Mucosa of rectum (tissue), 2 donors: ENCODE data around the gene PCDHA9.
"Not testable (repeated sequence)": the region's sequence is repeated elsewhere in the genome, so short reads cannot be mapped to it uniquely, and the experiment has no call there.

Source experiments
- H3K27ac ChIP-seq, 2 donors: one replicate each; pipeline ENCODE4 v1.7.0; 2013; ENCODE audit warnings: inconsistent platforms in 2 of 2, low read depth in 2 of 2, low read length in 2 of 2
- H3K27me3 ChIP-seq, 2 donors: one replicate each; pipeline ENCODE4 v1.7.0; 2013; ENCODE audit warnings: low read length in 2 of 2; ENCODE audit not compliant: control insufficient read depth in 2 of 2, insufficient read depth in 2 of 2
- H3K36me3 ChIP-seq, 2 donors: one replicate each; pipeline ENCODE4 v1.7.0; 2013; ENCODE audit warnings: low read length in 2 of 2; ENCODE audit not compliant: control insufficient read depth in 2 of 2, insufficient read depth in 2 of 2
- H3K4me1 ChIP-seq, 2 donors: one replicate each; pipeline ENCODE4 v1.7.0; 2013; ENCODE audit warnings: low read length in 2 of 2, mild to moderate bottlenecking in 1 of 2; ENCODE audit not compliant: control insufficient read depth in 2 of 2, insufficient read depth in 2 of 2
- H3K4me3 ChIP-seq, 2 donors: one replicate each; pipeline ENCODE4 v1.7.0; 2013; ENCODE audit warnings: low read length in 2 of 2
- H3K9ac ChIP-seq, 2 donors: one replicate each; pipeline ENCODE4 v1.7.0; 2013; ENCODE audit warnings: low read length in 2 of 2, low read depth in 1 of 2, mild to moderate bottlenecking in 1 of 2
- H3K9me3 ChIP-seq, 2 donors: one replicate each; pipeline ENCODE4 v1.7.0; 2013; ENCODE audit warnings: low read length in 2 of 2; ENCODE audit not compliant: control insufficient read depth in 2 of 2
- donor health status: healthy.
- donor health status: Normal muscosa, but diverticular disease.

Gene PCDHA9

DNA sequence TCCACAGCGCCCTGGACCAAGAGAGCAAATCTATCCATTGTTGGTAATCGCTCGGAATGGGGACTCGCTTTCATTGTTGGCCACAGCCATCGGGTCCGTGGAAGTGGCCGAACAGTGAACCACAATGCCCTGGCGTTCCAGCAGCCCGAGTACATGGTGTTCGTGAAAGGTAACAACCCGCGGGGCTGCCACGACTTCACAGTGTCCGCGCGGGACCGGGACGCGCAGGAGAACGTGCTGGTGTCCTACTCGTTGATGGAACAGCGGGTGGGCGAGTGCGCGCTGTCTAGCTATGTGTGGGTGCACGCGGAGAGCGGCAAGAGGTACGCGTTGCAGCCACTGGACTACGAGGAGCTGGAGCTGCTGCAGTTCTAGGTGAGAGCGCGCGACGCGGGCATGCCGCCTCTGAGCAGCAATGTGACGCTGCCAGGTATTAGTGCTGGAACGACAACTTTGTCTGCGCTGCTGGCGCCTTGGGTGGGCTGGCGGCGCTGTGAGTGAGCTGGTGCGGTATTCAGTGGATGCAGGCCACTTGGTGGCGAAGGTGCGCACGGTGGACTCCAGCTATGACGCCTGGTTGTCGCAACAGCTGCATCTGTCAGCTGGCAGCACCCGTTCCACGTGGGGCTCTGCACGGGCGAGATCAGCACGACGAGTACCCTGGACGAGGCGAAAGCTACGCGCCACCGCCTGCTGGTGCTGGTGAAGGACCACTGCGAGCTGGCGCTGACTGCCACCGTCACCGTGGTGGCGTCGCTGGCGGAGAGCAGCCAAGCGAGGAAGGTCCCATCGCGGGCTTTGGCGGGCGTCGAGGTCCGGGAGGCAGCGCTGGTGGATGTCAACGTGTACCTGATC, 14.5 kb downstream of the PCDHA9 start:
- Histone ChIP-seq H3K9ac (no peak overlapping the region), H3K4me3 (no peak overlapping the region), H3K27ac (no peak overlapping the region), H3K4me1 (no peaks in the 10 kb centered on the region), H3K27me3 (no peaks in the 10 kb centered on the region), H3K36me3 (no peaks in the 10 kb centered on the region), H3K9me3 (peaks cover 0 to 16% of the 10 kb centered on the region in 2 donors)

DNA sequence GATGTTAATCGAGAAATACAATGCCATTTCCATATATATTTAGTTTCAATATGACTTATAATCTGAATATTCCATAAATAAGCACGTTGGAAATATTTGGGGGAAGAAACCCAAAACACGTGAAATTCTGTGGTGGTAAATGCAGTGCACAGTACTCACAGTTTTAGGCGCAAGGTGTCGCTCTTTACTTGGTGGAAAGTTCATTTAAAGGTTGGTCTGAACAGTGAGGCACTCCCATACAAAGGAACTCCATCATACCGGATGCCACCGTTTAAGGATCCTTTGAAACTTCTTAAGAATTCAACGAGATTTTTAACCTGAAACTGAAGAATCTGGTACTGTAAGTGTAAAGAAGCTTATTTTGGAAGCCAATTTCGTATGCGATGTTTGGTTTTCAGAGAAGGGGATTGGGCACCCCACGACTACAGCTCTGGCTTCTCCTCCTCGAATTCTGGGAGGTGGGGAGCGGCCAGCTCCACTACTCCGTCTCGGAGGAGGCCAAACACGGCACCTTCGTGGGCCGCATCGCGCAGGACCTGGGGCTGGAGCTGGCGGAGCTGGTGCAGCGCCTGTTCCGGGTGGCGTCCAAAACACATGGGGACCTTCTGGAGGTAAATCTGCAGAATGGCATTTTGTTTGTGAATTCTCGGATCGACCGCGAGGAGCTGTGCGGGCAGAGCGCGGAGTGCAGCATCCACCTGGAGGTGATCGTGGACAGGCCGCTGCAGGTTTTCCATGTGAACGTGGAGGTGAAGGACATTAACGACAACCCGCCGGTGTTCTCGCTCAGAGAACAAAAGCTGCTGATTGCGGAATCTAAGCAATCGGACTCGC, 20.8 kb downstream of the PCDHA9 start, which contains the start of gene PCDHA11:
Gene PCDHA11 (plus strand): TSS at position 237 of the 834 bp plus-strand sequence. CDS start 147 bp downstream, at position 384.
- Histone ChIP-seq H3K4me1 (no peaks in the 10 kb centered on the region), H3K36me3 (no peaks in the 10 kb centered on the region), H3K4me3 (no peak within 1 kb of the TSS), H3K9ac (no peak within 1 kb of the TSS), H3K9me3 (peaks cover 2 to 6% of the 10 kb centered on the region in 2 donors), H3K27me3 (no peaks in the 10 kb centered on the region), H3K27ac (no peak within 1 kb of the TSS)

DNA sequence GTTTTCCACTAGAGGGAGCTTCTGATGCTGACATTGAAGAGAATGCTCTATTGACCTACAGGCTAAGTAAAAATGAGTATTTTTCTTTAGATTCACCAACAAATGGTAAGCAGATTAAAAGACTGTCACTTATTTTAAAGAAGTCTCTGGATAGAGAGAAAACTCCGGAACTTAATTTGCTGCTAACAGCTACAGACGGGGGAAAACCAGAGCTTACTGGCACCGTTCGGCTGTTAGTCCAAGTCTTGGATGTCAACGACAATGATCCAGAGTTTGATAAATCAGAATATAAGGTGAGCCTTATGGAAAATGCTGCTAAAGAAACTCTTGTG, 21.3 kb downstream of the PCDHA9 start:
- Histone ChIP-seq H3K4me1 (no peaks in the 10 kb centered on the region), H3K36me3 (no peaks in the 10 kb centered on the region), H3K27ac (no peak overlapping the region), H3K4me3 (no peak overlapping the region), H3K9me3 (peaks cover 6 to 8% of the 10 kb centered on the region in 2 donors), H3K27me3 (no peaks in the 10 kb centered on the region), H3K9ac (no peak overlapping the region)

DNA sequence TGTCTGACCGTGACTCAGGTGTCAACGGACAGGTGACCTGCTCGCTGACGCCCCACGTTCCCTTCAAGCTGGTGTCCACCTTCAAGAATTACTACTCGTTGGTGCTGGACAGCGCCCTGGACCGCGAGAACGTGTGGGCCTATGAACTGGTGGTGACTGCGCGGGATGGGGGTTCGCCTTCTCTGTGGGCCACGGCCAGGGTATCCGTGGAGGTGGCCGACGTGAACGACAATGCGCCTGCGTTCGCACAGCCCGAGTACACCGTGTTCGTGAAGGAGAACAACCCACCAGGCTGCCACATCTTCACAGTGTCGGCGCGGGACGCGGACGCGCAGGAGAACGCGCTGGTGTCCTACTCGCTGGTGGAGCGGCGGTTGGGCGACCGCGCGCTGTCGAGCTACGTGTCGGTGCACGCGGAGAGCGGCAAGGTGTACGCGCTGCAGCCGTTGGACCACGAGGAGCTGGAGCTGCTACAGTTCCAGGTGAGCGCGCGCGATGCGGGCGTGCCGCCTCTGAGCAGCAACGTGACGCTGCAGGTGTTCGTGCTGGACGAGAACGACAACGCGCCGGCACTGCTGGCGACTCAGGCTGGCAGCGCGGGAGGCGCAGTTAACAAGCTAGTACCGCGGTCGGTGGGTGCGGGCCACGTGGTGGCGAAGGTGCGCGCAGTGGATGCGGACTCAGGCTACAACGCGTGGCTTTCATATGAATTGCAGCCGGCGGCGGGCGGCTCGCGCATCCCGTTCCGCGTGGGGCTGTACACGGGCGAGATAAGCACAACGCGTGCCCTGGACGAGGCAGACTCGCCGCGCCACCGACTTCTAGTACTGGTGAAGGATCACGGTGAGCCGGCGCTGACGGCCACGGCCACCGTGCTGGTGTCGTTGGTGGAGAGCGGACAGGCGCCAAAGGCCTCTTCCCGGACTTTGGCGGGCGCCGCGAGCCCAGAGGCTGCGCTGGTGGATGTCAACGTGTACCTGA, 22.3 kb downstream of the PCDHA9 start:
- Histone ChIP-seq H3K9ac (no peak overlapping the region), H3K4me1 (no peaks in the 10 kb centered on the region), H3K4me3 (no peak overlapping the region), H3K36me3 (no peaks in the 10 kb centered on the region), H3K27me3 (no peaks in the 10 kb centered on the region), H3K9me3 (peaks cover 9 to 11% of the 10 kb centered on the region in 2 donors), H3K27ac (no peak overlapping the region)

DNA sequence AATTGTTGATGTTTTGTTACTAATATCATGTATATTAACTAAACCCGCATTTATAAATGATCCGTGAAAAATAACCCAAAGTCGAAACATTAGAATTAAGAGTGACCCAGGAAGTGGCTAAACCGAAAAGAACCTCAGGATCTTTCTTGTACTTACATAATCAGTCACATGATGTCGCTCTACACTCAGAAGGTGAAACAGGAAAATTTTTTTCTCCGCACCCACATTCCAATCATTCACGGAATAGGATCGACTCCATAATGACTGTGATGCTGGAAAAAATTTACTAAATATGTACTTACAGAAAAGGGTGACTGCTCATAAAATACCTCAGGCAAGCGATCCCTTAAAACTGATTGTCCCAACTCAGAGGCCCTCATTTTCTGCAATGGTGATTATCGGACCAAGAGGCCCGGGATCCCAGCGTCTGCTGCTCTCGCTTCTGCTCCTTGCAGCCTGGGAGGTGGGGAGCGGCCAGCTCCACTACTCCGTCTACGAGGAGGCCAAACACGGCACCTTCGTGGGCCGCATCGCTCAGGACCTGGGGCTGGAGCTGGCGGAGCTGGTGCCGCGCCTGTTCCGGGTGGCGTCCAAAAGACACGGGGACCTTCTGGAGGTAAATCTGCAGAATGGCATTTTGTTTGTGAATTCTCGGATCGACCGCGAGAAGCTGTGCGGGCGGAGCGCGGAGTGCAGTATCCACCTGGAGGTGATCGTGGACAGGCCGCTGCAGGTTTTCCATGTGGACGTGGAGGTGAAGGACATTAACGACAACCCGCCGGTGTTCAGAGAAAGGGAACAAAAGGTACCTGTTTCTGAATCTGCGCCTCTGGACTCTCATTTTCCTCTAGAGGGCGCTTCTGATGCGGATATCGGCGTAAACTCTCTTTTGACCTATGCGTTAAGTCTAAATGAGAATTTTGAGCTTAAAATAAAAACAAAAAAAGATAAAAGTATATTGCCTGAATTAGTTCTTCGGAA, 27.2 kb downstream of the PCDHA9 start, which contains the start of gene PCDHA12:
Gene PCDHA12 (plus strand): TSS at position 224 of the 981 bp plus-strand sequence. CDS start 165 bp downstream, at position 389.
- H3K27me3 ChIP-seq: no peaks in the 10 kb centered on the region
- H3K27ac ChIP-seq: no peak within 1 kb of the TSS
- H3K4me3 ChIP-seq: no peak within 1 kb of the TSS
- H3K4me1 ChIP-seq: no peaks in the 10 kb centered on the region
- peaks cover 11 to 12% of the 10 kb centered on the region in 2 donors for H3K9me3 ChIP-seq
- H3K9ac ChIP-seq: no peak within 1 kb of the TSS
- no peaks in the 10 kb centered on the region for H3K36me3 ChIP-seq

DNA sequence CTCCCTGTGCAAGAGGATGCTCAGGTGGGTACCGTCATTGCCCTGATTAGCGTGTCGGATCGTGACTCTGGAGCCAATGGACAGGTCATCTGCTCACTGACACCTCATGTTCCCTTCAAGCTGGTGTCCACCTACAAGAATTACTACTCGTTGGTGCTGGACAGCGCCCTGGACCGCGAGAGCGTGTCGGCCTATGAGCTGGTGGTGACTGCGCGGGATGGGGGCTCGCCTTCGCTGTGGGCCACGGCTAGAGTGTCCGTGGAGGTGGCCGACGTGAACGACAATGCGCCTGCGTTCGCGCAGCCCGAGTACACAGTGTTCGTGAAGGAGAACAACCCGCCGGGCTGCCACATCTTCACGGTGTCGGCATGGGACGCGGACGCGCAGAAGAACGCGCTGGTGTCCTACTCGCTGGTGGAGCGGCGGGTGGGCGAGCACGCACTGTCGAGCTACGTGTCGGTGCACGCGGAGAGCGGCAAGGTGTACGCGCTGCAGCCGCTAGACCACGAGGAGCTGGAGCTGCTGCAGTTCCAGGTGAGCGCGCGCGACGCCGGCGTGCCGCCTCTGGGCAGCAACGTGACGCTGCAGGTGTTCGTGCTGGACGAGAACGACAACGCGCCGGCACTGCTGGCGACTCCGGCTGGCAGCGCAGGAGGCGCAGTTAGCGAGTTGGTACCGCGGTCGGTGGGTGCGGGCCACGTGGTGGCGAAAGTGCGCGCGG, 28.5 kb downstream of the PCDHA9 start:
- not testable (repeated sequence) for H3K9ac ChIP-seq, H3K36me3 ChIP-seq, H3K4me1 ChIP-seq, H3K27ac ChIP-seq, H3K27me3 ChIP-seq, H3K4me3 ChIP-seq
- H3K9me3 ChIP-seq: peaks cover 11 to 12% of the 10 kb centered on the region in 2 donors

DNA sequence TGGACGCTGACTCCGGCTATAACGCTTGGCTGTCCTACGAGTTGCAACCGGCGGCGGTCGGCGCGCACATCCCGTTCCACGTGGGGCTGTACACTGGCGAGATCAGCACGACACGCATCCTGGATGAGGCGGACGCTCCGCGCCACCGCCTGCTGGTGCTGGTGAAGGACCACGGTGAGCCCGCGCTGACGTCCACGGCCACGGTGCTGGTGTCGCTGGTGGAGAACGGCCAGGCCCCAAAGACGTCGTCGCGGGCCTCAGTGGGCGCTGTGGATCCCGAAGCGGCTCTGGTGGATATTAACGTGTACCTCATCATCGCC, 29.0 kb downstream of the PCDHA9 start:
- no peaks in the 10 kb centered on the region for H3K36me3 ChIP-seq
- peaks cover 11 to 12% of the 10 kb centered on the region in 2 donors for H3K9me3 ChIP-seq
- no peak overlapping the region for H3K4me3 ChIP-seq
- no peak overlapping the region for H3K27ac ChIP-seq
- no peaks in the 10 kb centered on the region for H3K4me1 ChIP-seq
- no peak overlapping the region for H3K9ac ChIP-seq
- no peaks in the 10 kb centered on the region for H3K27me3 ChIP-seq

DNA sequence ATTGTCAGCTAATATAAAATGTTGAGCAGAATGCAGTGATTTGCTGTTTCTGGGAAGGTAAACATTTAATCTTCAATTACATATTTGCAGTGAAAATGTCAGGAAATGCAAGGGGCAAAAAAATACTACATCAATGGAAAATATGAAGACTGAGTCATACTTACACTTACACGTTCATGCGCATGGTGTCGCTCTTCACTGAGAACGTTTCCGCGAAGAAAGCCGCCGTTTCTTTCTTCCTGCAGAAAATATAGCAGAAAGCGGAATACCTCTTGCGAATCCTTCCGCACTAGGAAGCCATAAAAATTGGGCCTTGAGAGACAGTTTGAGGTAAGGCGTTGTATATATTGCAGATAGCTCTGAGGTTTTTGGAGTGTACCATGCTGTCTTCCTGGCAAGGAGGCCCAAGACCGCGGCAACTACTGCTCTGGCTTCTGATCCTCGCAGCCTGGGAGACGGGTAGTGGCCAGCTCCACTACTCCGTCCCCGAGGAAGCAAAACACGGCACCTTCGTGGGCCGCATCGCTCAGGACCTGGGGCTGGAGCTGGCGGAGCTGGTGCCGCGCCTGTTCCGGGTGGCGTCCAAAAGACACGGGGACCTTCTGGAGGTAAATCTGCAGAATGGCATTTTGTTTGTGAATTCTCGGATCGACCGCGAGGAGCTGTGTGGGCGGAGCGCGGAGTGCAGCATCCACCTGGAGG, 33.9 kb downstream of the PCDHA9 start, which contains the start of gene PCDHA13:
Gene PCDHA13 (plus strand): TSS at position 236 of the 702 bp plus-strand sequence. CDS start 145 bp downstream, at position 381.
- Histone ChIP-seq H3K4me1 (no peaks in the 10 kb centered on the region), H3K4me3 (peak within 1 kb of the TSS in 1 of 2 donors; percentile 38), H3K27me3 (no peaks in the 10 kb centered on the region), H3K27ac (no peak within 1 kb of the TSS), H3K9ac (no peak within 1 kb of the TSS), H3K36me3 (no peaks in the 10 kb centered on the region), H3K9me3 (peaks cover 7% of the 10 kb centered on the region in 2 donors)
